Measurements from ENCODE around the gene SHANK2.

DNA sequence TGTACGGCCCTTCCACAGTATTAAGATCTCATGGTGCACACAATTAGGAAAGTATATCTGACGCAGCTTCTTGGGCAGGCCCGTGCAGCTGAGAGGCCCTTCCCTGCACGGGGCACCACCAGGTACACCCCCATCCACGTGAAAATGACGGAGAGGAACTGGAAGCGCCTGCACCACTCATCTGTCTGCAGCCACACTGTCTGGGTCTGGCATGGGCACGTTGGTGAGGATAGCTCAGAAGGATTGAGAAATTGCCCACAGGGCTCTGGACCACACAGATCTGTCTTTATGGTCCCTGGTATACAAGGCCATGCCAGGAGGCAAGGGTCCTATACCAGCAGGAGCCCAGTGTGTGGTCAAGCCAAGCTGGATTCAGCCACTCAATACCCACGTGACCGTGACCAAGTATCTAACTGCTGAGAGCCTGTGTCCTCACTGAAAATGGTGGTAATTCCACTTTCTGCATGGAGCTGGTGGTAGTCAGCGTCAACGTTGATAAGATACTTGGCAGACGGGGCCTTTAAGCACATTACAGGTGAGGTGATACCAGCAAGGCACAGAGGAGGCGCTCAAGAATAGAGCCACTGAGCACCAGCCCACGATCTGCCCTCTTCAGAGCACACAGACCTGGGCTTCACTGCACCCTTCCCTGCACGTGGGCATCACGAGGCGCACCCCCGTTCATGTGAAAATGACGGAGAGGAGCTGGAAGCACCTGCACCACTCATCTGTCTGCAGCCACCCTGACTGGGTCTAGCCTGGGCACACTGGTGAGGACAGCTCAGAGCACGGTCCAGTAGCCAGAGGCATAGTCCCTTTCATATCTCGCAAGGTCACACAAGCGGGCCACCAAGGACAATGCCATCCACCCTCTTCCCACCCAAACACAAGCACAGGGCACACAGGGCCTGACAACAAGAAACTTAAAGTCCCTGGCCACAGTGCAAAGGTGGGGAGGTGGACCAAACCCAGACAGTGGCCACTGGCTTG, 28.4 kb downstream of the SHANK2 start:
- TF ChIP-seq, protein P1, sequence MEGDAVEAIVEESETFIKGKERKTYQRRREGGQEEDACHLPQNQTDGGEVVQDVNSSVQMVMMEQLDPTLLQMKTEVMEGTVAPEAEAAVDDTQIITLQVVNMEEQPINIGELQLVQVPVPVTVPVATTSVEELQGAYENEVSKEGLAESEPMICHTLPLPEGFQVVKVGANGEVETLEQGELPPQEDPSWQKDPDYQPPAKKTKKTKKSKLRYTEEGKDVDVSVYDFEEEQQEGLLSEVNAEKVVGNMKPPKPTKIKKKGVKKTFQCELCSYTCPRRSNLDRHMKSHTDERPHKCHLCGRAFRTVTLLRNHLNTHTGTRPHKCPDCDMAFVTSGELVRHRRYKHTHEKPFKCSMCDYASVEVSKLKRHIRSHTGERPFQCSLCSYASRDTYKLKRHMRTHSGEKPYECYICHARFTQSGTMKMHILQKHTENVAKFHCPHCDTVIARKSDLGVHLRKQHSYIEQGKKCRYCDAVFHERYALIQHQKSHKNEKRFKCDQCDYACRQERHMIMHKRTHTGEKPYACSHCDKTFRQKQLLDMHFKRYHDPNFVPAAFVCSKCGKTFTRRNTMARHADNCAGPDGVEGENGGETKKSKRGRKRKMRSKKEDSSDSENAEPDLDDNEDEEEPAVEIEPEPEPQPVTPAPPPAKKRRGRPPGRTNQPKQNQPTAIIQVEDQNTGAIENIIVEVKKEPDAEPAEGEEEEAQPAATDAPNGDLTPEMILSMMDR (conservative IDR thresholded peaks at IDR 0.05; ENCODE audit: low read length), result no peak
- no peak for TF ChIP-seq EZH2phosphoT487 (IDR thresholded peaks at IDR 0.05; ENCODE audit: borderline replicate concordance, low read depth, low read length)

Data from OCI-LY7 (cell line).